K562 (cell line): ENCODE measurements around the gene CARMIL1. TPM values are rescaled to one million over a fixed set of nuclear protein-coding genes. Genes with fewer than 3 reads are reported as not detected.

Experiments used
- ATAC-seq: fragments of 200-7000 bp; cut with Tn5 transposase; 3 replicates; pipeline ENCODE4 v1.9.1; 2020; ENCODE audit warnings: moderate library complexity
- BruUV-seq: library from RNA; stranded (reverse); fragments of 400-500 nt; replicated peaks from 2 replicates; lab custom pipeline; 2021; lab: Mats Ljungman, UMichigan
- CTCF ChIA-PET: fragments of 300-600 bp; formaldehyde crosslinking; extraction: SDS; loops from one replicate; lab custom pipeline; 2021; ENCODE audit warnings: low intra/inter-chr PET ratio; lab: Yijun Ruan, JAX
- POLR2A ChIA-PET: fragments of 300-600, 350-650 bp; sonication (Branson Sonifier 250); formaldehyde crosslinking; extraction: SDS; loops from one replicate; lab custom pipeline; 2021; ENCODE audit warnings: antibody characterized with exemption, inconsistent platforms; lab: Yijun Ruan, JAX
- DNase-seq, 4 experiments: peaks; one replicate each; pipeline versions ENCODE4 v3.0.0 to v3.0.0-alpha.2; 2011 to 2018; ENCODE audit warnings: low spot score in 3 of 4, mixed read lengths in 3 of 4; ENCODE audit errors: extremely low read depth in 1 of 4
- FAIRE-seq: peaks from 2 replicates; lab custom pipeline; 2011; peaks lifted over from hg19 to GRCh38; lab: Jason Lieb, UNC
- H2AFZ ChIP-seq: 2 replicates; pipeline ENCODE4 v1.6.0; 2011; ENCODE audit warnings: low read depth, low read length, control low read depth, inconsistent platforms
- H3K27ac ChIP-seq: fragments of 200-600 bp; 3 replicates; pipeline ENCODE4 v1.8.0; 2011; ENCODE audit warnings: low read depth, mild to moderate bottlenecking, control low read depth, inconsistent platforms, low read length, moderate library complexity, mixed read lengths; ENCODE audit errors: extremely low read depth
- H3K27me3 ChIP-seq, 2 experiments: fragments of 300-600 bp in 1 of 2; 2 replicates in 1 of 2; 3 replicates in 1 of 2; pipeline versions ENCODE4 v1.6.0 to v1.8.0; 2011; ENCODE audit warnings: inconsistent platforms in 2 of 2, low read length in 2 of 2, mild to moderate bottlenecking in 1 of 2, mixed read lengths in 1 of 2, moderate library complexity in 1 of 2; ENCODE audit not compliant: control insufficient read depth in 2 of 2, insufficient read depth in 2 of 2
- H3K36me3 ChIP-seq: fragments of 300-600 bp; 3 replicates; pipeline ENCODE4 v1.8.0; 2011; ENCODE audit warnings: mild to moderate bottlenecking, low read length, inconsistent platforms; ENCODE audit not compliant: control insufficient read depth, insufficient read depth
- H3K4me1 ChIP-seq, 2 experiments: fragments of 200-600 bp in 1 of 2; replicated peaks in 1 of 2; 2 replicates in 1 of 2; 3 replicates in 1 of 2; pipeline versions ENCODE4 v1.5.1 to v1.8.0; 2011; ENCODE audit warnings: inconsistent platforms in 2 of 2, low read length in 2 of 2, mild to moderate bottlenecking in 1 of 2, mixed read lengths in 1 of 2, moderate library complexity in 1 of 2; ENCODE audit not compliant: control insufficient read depth in 2 of 2, insufficient read depth in 2 of 2
- H3K4me2 ChIP-seq: 2 replicates; pipeline ENCODE4 v1.6.1; 2011; ENCODE audit warnings: low read length, control low read depth, inconsistent platforms, mixed read lengths; ENCODE audit not compliant: insufficient read depth
- H3K4me3 ChIP-seq: fragments of 200-600 bp; sonication (generic), shearing (Covaris generic); 2 replicates; pipeline ENCODE4 v1.5.1; 2016; ENCODE audit warnings: control low read depth, inconsistent platforms
- H3K79me2 ChIP-seq: fragments of 200-600 bp; 3 replicates; pipeline ENCODE4 v1.8.0; 2011; ENCODE audit warnings: low read length, inconsistent platforms; ENCODE audit not compliant: control insufficient read depth, insufficient read depth
- H3K9ac ChIP-seq, 2 experiments: 2 replicates each; pipeline versions ENCODE4 v1.6.0 to v1.6.1; 2011; ENCODE audit warnings: low read depth in 2 of 2, low read length in 2 of 2, control low read depth in 1 of 2, inconsistent platforms in 1 of 2, mild to moderate bottlenecking in 1 of 2, mixed read lengths in 1 of 2; ENCODE audit not compliant: insufficient read depth in 1 of 2
- H3K9me1 ChIP-seq: one replicate; pipeline ENCODE4 v1.6.0; 2011; ENCODE audit warnings: inconsistent platforms, mild to moderate bottlenecking, low read length, moderate library complexity; ENCODE audit not compliant: control insufficient read depth, insufficient read depth
- H3K9me3 ChIP-seq: replicated peaks from 2 replicates; pipeline ENCODE4 v1.5.1; 2011; ENCODE audit warnings: low read depth, low read length, inconsistent platforms; ENCODE audit not compliant: control insufficient read depth, insufficient read depth
- H4K20me1 ChIP-seq: replicated peaks from 2 replicates; pipeline ENCODE4 v1.6.1; 2011; ENCODE audit warnings: low read length, inconsistent platforms, mixed read lengths; ENCODE audit not compliant: control insufficient read depth, insufficient read depth
- CBX5 ChIP-seq: IDR thresholded peaks from 2 replicates; pipeline ENCODE4 v1.6.1; 2014; ENCODE audit warnings: low read depth, borderline replicate concordance
- EP400 ChIP-seq: fragments of 450-650 bp; IDR thresholded peaks from 2 replicates; pipeline ENCODE4 v1.6.1; 2017; ENCODE audit warnings: antibody characterized with exemption, mild to moderate bottlenecking, moderate library complexity
- GATAD2A ChIP-seq: fragments of 450-650 bp; IDR thresholded peaks from 2 replicates; pipeline ENCODE4 v1.6.1; 2017
- KHSRP ChIP-seq: fragments of 450-650 bp; IDR thresholded peaks from 2 replicates; pipeline ENCODE4 v1.6.1; 2017
- KLF10 ChIP-seq: fragments of 250-450 bp; sonication (Bioruptor Pico); IDR thresholded peaks from 2 replicates; pipeline ENCODE4 v1.6.1; 2021; ENCODE audit warnings: matching md5 sums
- NELFE ChIP-seq: IDR thresholded peaks from 2 replicates; pipeline ENCODE4 v1.6.1; 2011; ENCODE audit warnings: mild to moderate bottlenecking; ENCODE audit not compliant: insufficient read depth, insufficient read length
- NFIC ChIP-seq: fragments of 450-650 bp; IDR thresholded peaks from 2 replicates; pipeline ENCODE4 v1.6.1; 2017; ENCODE audit warnings: mild to moderate bottlenecking, inconsistent platforms
- NR2F6 ChIP-seq: fragments of 450-650 bp; formaldehyde crosslinking; IDR thresholded peaks from 2 replicates; pipeline ENCODE4 v1.4.0; 2020; ENCODE audit warnings: mild to moderate bottlenecking
- RBFOX2 ChIP-seq: fragments of 200-400 bp; formaldehyde crosslinking; IDR thresholded peaks from 2 replicates; pipeline ENCODE4 v1.6.1; 2017; ENCODE audit warnings: low read depth, mild to moderate bottlenecking, low read length, moderate library complexity
- ZBTB11 ChIP-seq, 3 experiments: fragments of 200-800 bp in 1 of 3; fragments of 250-450 bp in 1 of 3; fragments of 450-650 bp in 1 of 3; sonication (Bioruptor Pico) in 1 of 3; sonication (Bioruptor generic) in 1 of 3; formaldehyde crosslinking in 1 of 3; IDR thresholded peaks; 2 replicates each; pipeline versions ENCODE4 v1.6.1 to v1.8.0; 2016 to 2022; ENCODE audit warnings: mild to moderate bottlenecking in 2 of 3, missing genetic modification characterization in 2 of 3, missing compliant biosample characterization in 1 of 3, moderate library complexity in 1 of 3
- ZNF134 ChIP-seq: fragments of 250-450 bp; sonication (Bioruptor Pico); conservative IDR thresholded peaks from 2 replicates; pipeline ENCODE4 v1.4.0; 2020
- ZNF431 ChIP-seq: sonication (generic); formaldehyde crosslinking; IDR thresholded peaks from 2 replicates; pipeline ENCODE4 v1.8.0; 2022; ENCODE audit warnings: mild to moderate bottlenecking, missing genetic modification reagents
- in situ Hi-C: fragments of 300-500 bp; cut with MboI; formaldehyde crosslinking; loops from 4 replicates; pipeline ENCODE4 v1.15.0; 2018; ENCODE audit warnings: inconsistent platforms, mixed read lengths
- intact Hi-C: fragments of 100-400 bp; cut with micrococcal nuclease; formaldehyde crosslinking; loops from 2 replicates; pipeline ENCODE4 v1.14.2; 2022
- polyA plus RNA-seq, 8 experiments: library from polyadenylated mRNA; depleted of rRNA in 4 of 8; stranded (reverse) in 5 of 8; unstranded in 3 of 8; fragments of >200 nt; fragmentation: Nextera tagmentation in 2 of 8; fragmentation: Illumina TruSeq in 1 of 8; extraction: Ambion mirVana in 2 of 8; extraction: Trizol in 1 of 8; gene quantifications; 2 replicates each; pipeline versions ENCODE4 v1.2.1 to v1.2.3, GENCODE V29; 2011 to 2014; ENCODE audit warnings: inconsistent platforms in 1 of 8, missing spikeins in 1 of 8
- total RNA-seq, 7 experiments: library from RNA; depleted of rRNA in 6 of 7; stranded (reverse); fragments of >200 nt in 6 of 7; fragmentation: Illumina TruSeq in 2 of 7; extraction: Trizol in 2 of 7; gene quantifications; 2 replicates each; pipeline versions ENCODE4 v1.2.1 to v1.2.3, GENCODE V29; 2011 to 2021; ENCODE audit warnings: low replicate concordance in 1 of 7
- TF ChIP-seq, protein P1 (sequence below): fragments of 150-350 bp; conservative IDR thresholded peaks from 2 replicates; pipeline ENCODE4 v1.6.1; 2014; ENCODE audit warnings: low read length

Gene CARMIL1
- total and polyA plus RNA-seq, 9 of the 15 experiments (the other 6 are each of a cell fraction or from before 2014, with no cell fraction given): 0.04 to 0.32 (median 0.10) TPM; not detected in 1

DNA sequence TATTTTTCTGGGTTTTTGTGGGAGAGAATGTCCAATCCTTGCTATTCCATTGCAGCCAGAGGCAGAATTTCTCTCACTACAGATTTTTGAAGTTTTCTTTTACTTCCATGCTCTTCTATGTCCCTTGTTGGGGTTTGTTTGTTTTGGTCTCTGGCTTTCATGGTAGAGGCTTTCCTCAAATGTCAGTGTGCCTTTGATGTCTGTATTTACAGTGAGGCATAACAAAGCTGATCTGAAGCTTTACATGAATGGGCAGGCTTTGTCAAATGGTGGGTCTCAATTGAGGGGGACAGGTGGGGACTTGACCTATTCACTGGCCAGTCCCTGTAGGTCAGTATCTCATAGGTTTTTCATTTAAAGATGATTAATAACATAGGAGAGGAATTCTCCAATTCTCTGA is 8.6 kb upstream of the CARMIL1 start:
- DNase-seq (no peak), ATAC-seq (no peak), FAIRE-seq (no peak)
- in situ Hi-C loops: loop anchor here (10.0 kb wide), 1 partner anchor 334 kb away; no protein-coding TSS in a partner anchor
- ChIA-PET CTCF (no interaction called here), POLR2A (no interaction called here)
- Histone ChIP-seq H3K9me1 (no peaks in the 10 kb centered on the region), H3K4me1 (no peaks in the 10 kb centered on the region), H4K20me1 (no peaks in the 10 kb centered on the region), H3K4me3 (no peak overlapping the region), H3K9me3 (no peaks in the 10 kb centered on the region), H3K27ac (no peak overlapping the region), H2AFZ (no peak overlapping the region), H3K79me2 (no peaks in the 10 kb centered on the region), H3K36me3 (no peaks in the 10 kb centered on the region), H3K27me3 (0 out of 5 replicates have a peak, but pooled peaks cover 0 to 4% of the 10 kb centered on the region in 2 experiments), H3K4me2 (no peak overlapping the region), H3K9ac (no peak overlapping the region)
- intact Hi-C loops: loop anchor here (10.0 kb wide), 1 partner anchor 444 kb away; no protein-coding TSS in a partner anchor
- no TSS peak for BruUV-seq
- TF ChIP-seq CBX5 (no peak), NFIC (no peak), ZNF431 (CRISPR knock-in tag) (no peak), RBFOX2 (no peak), NR2F6 (CRISPR knock-in tag) (no peak), NELFE (no peak), ZBTB11 (CRISPR knock-in tag; IDR thresholded peaks at IDR 0.05) (no peak), GATAD2A (no peak), KLF10 (no peak), ZNF134 (CRISPR knock-in tag) (no peak), EP400 (no peak), KHSRP (no peak)
- TF ChIP-seq, protein P1, sequence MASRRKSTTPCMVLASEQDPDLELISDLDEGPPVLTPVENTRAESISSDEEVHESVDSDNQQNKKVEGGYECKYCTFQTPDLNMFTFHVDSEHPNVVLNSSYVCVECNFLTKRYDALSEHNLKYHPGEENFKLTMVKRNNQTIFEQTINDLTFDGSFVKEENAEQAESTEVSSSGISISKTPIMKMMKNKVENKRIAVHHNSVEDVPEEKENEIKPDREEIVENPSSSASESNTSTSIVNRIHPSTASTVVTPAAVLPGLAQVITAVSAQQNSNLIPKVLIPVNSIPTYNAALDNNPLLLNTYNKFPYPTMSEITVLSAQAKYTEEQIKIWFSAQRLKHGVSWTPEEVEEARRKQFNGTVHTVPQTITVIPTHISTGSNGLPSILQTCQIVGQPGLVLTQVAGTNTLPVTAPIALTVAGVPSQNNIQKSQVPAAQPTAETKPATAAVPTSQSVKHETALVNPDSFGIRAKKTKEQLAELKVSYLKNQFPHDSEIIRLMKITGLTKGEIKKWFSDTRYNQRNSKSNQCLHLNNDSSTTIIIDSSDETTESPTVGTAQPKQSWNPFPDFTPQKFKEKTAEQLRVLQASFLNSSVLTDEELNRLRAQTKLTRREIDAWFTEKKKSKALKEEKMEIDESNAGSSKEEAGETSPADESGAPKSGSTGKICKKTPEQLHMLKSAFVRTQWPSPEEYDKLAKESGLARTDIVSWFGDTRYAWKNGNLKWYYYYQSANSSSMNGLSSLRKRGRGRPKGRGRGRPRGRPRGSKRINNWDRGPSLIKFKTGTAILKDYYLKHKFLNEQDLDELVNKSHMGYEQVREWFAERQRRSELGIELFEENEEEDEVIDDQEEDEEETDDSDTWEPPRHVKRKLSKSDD: no peak
